Measurements from ENCODE around the gene CCL26. TPM values are rescaled to one million over a fixed set of nuclear protein-coding genes. Genes with fewer than 3 reads are reported as not detected.
A peak's percentile ranks its signal among the peaks of the same experiment; 100 is the strongest.

Gene CCL26
- total and polyA plus RNA-seq, 2 of the 13 experiments (the other 11 are each of a cell fraction or from before 2014, with no cell fraction given): 0.16 TPM; not detected in 1

DNA sequence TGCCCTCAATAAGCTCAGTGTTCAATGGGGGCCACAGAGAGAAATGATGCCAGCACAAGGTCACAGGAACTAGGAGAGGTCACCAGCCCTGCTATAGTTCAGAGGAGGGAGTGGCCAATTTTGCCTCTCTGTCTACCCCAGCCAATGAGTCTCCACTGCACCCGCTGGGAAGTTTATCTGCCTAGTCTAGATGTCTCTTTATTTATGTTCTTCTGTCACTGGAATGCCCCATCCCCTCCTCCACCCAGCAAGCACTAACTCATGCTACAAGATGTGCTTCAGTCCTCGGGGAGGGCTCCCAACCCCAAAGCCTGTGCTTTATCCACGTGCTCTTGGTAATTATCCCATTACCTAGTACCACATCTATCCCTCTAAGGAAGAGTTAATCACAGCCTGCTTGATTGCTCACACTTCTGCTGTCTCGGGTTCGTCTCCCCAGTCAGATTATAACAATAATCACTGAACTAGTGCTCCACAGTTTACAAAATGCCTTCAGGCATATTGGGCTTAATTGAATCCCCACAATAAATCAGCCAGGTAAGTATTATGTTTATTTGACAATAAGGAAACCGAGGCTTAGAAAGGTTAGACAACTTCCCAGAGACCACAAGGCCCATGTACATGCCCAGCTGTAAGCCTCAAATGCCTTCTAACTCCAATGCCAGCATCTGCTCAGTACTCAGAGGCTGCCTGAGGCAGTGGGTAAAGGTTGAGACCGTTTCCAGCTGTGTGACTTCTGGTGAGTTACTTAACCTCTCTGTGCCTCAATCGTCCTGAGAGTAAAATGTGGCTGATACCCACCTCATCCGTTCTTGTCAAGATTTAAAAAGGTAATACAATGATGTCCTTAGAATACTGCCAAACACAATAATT is 37.2 kb downstream of the CCL26 start:
- FAIRE-seq (no peak), ATAC-seq (no peak), DNase-seq (ENCODE audit: low spot score) (peak; percentile 45)
- Histone ChIP-seq H3K4me1 (ENCODE audit: insufficient read depth, low read length) (peaks cover 21% of the 10 kb centered on the region), H3K27ac (ENCODE audit: extremely low read length, insufficient read depth, low read length) (no peak overlapping the region), H3K4me3 (replicated peaks in 1 of 3; ENCODE audit: insufficient read depth in 1 of 3, low read depth in 2 of 3, low read length in 3 of 3) (no peak overlapping the region), H3K9ac (ENCODE audit: insufficient read depth, low read depth, low read length) (no peak overlapping the region), H4K20me1 (ENCODE audit: insufficient read depth, low read length) (no peaks in the 10 kb centered on the region), H3K4me2 (ENCODE audit: low read depth, low read length) (no peak overlapping the region), H3K36me3 (replicated peaks in 1 of 2; ENCODE audit: control insufficient read depth in 1 of 2, insufficient read depth in 2 of 2, low read length in 2 of 2) (no peaks in the 10 kb centered on the region), H3K9me3 (ENCODE audit: low read length) (no peaks in the 10 kb centered on the region), H3K27me3 (ENCODE audit: control insufficient read depth in 1 of 2, insufficient read depth in 2 of 2, low read length in 2 of 2) (no peaks in the 10 kb centered on the region; a peak in 1 of 5 replicates), H2AFZ (ENCODE audit: low read length) (no peak overlapping the region), H3K79me2 (ENCODE audit: insufficient read depth, low read length) (no peaks in the 10 kb centered on the region)
- ChIA-PET POLR2A (no interaction called here), CTCF (ENCODE audit: low intra/inter-chr PET ratio, low total read pairs) (no interaction called here)
- WGBS (ENCODE audit: low lambda C conversion rate): 80% methylated on average over 8 of the region's 9 CpGs
- intact Hi-C loops (cut with micrococcal nuclease; ENCODE audit: unreplicated experiment): no loop called here
- in situ Hi-C loops (cut with HindIII; ENCODE audit: extremely low pct_ligation_motif_present, low pct_unique_long_range_greater_than_20kb): no loop called here
- BruUV-seq (replicated peaks): no TSS peak
- TF ChIP-seq, protein P1, sequence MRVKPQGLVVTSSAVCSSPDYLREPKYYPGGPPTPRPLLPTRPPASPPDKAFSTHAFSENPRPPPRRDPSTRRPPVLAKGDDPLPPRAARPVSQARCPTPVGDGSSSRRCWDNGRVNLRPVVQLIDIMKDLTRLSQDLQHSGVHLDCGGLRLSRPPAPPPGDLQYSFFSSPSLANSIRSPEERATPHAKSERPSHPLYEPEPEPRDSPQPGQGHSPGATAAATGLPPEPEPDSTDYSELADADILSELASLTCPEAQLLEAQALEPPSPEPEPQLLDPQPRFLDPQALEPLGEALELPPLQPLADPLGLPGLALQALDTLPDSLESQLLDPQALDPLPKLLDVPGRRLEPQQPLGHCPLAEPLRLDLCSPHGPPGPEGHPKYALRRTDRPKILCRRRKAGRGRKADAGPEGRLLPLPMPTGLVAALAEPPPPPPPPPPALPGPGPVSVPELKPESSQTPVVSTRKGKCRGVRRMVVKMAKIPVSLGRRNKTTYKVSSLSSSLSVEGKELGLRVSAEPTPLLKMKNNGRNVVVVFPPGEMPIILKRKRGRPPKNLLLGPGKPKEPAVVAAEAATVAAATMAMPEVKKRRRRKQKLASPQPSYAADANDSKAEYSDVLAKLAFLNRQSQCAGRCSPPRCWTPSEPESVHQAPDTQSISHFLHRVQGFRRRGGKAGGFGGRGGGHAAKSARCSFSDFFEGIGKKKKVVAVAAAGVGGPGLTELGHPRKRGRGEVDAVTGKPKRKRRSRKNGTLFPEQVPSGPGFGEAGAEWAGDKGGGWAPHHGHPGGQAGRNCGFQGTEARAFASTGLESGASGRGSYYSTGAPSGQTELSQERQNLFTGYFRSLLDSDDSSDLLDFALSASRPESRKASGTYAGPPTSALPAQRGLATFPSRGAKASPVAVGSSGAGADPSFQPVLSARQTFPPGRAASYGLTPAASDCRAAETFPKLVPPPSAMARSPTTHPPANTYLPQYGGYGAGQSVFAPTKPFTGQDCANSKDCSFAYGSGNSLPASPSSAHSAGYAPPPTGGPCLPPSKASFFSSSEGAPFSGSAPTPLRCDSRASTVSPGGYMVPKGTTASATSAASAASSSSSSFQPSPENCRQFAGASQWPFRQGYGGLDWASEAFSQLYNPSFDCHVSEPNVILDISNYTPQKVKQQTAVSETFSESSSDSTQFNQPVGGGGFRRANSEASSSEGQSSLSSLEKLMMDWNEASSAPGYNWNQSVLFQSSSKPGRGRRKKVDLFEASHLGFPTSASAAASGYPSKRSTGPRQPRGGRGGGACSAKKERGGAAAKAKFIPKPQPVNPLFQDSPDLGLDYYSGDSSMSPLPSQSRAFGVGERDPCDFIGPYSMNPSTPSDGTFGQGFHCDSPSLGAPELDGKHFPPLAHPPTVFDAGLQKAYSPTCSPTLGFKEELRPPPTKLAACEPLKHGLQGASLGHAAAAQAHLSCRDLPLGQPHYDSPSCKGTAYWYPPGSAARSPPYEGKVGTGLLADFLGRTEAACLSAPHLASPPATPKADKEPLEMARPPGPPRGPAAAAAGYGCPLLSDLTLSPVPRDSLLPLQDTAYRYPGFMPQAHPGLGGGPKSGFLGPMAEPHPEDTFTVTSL (CRISPR knock-in tag; IDR thresholded peaks at IDR 0.05; ENCODE audit: borderline replicate concordance): no peak
- TF ChIP-seq NR2F6 (IDR thresholded peaks at IDR 0.05) (no peak), NR2F6 (CRISPR knock-in tag; IDR thresholded peaks at IDR 0.05) (0 out of 2 replicates have a peak, but pooled peaks have one; percentile 13), FOXA1 (IDR thresholded peaks at IDR 0.05) (no peak), FOXA1 (CRISPR knock-in tag; IDR thresholded peaks at IDR 0.05) (no peak), SNRNP70 (IDR thresholded peaks at IDR 0.05; ENCODE audit: low read depth, low read length) (no peak), SMARCC2 (IDR thresholded peaks at IDR 0.05) (no peak), KDM1A (CRISPR knock-in tag; IDR thresholded peaks at IDR 0.05) (no peak), ZNF768 (CRISPR knock-in tag; IDR thresholded peaks at IDR 0.05) (peak; percentile 89), ZNF33A (CRISPR knock-in tag; IDR thresholded peaks at IDR 0.05; ENCODE audit: borderline replicate concordance) (no peak), SOX13 (IDR thresholded peaks at IDR 0.05) (no peak), SOX13 (CRISPR knock-in tag; conservative IDR thresholded peaks at IDR 0.05 in 1 of 2, IDR thresholded peaks at IDR 0.05 in 1 of 2) (no peak), WIZ (CRISPR knock-in tag; IDR thresholded peaks at IDR 0.05) (no peak), HNRNPUL1 (IDR thresholded peaks at IDR 0.05; ENCODE audit: low read depth, low read length) (no peak), ZMYM3 (CRISPR knock-in tag; IDR thresholded peaks at IDR 0.05) (peak; percentile 61; the same call in 1 of the 2 replicates)
- TF ChIP-seq, protein P2, sequence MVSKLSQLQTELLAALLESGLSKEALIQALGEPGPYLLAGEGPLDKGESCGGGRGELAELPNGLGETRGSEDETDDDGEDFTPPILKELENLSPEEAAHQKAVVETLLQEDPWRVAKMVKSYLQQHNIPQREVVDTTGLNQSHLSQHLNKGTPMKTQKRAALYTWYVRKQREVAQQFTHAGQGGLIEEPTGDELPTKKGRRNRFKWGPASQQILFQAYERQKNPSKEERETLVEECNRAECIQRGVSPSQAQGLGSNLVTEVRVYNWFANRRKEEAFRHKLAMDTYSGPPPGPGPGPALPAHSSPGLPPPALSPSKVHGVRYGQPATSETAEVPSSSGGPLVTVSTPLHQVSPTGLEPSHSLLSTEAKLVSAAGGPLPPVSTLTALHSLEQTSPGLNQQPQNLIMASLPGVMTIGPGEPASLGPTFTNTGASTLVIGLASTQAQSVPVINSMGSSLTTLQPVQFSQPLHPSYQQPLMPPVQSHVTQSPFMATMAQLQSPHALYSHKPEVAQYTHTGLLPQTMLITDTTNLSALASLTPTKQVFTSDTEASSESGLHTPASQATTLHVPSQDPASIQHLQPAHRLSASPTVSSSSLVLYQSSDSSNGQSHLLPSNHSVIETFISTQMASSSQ (IDR thresholded peaks at IDR 0.05; ENCODE audit: low read depth): no peak
- TF ChIP-seq, protein P2 (CRISPR knock-in tag; IDR thresholded peaks at IDR 0.05; ENCODE audit: borderline replicate concordance): no peak

All from HepG2 (cell line).